Measurements from ENCODE around the gene DFFB.

- TF ChIP-seq CTCF (IDR thresholded peaks at IDR 0.05): no peak
- TF ChIP-seq POLR2A (IDR thresholded peaks at IDR 0.05): no peak
Measured at GRCh38 chr1:3910049-3910731, 52.9 kb downstream of the DFFB start.
